DMS 273 (cell line): Measurements from ENCODE around the gene SGMS1.
"Not testable (repeated sequence)": the region's sequence is repeated elsewhere in the genome, so short reads cannot be mapped to it uniquely, and the experiment has no call there.

Experiments
- DNase-seq: peaks from one replicate; lab custom pipeline; 2025; ENCODE audit not compliant: unreplicated experiment; lab: John Stamatoyannopoulos, UW

SGMS1 gene

DNA sequence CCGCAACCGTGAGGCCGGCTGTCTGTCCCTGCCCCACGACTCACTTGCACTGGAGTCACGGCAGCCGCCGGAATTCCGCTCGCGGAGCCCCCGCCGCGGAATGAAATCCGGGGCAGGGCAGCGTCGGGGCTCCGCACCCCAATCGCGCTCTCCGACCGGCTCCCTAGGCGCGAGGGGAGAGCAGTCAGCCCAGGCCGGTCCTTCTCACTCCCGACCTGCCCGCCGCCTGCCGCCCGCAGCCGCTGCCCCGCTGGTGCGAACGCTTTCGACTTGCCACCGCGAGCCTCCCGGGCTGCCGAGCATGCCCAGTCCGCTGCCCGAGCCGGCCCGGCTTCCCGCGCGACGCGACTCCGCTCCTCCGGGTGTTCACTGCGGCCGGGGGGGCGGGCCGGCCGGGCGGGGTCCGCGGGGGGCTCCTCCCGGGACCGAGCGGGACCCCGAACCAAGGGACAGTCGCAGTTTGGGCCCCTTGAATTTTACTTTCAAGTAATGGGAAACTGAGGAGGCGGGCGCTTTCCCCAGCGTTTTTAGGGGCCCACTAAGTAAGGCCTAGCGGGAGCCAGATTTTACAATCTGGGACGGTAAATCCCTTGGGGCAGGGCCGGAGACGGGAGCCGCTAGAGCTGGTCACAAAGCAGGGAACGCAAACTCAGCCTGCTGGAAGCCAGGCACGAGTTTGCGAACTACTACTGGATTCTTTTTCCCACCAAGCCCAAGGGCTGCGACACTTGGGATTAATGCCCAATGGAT lies at the start of gene SGMS1:
Gene SGMS1, minus strand, starts transcription at position 294 of the 750 bp plus-strand sequence. CDS start 279,842 bp downstream, outside the sequence.
- DNase-seq: peak; percentile 92

DNA sequence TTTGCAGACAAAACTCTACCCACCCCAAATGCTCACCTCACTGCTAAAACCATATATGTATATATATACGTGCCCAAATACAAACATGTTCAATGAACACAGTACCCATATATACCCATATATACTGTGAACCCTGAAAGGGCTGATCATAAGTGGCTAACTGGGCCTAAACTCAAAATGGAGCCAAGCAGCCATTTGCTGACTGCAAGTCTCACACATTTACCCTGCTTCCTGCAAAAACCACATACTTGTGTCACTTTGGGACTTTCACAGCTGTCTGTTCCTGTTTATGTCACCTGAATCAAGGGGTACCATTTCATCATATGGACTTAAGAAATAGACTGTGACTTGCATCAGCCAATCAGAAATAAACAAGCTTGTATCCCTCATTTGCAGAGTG lies 48.4 kb upstream of the SGMS1 start:
- not testable (repeated sequence) for DNase-seq

DNA sequence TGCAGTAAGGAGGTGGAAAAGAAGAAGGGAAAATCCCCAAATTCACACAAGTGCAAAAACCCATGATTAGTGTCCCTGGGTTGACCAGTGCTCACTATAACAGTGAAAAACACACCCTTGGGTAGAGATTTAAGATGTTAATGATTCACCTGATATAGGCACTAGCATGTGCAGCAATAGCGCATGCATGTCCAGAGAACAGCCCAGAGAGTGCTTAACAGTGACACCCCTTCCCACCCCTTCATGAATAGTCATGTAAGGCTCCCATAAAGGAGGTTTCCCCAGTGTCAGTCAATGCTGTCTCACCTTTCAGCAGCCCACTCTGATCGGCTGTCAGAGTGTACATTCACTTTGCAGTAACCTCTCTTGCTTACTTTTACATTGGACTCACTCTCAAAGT lies 47.9 kb upstream of the SGMS1 start:
- DNase-seq: not testable (repeated sequence)

DNA sequence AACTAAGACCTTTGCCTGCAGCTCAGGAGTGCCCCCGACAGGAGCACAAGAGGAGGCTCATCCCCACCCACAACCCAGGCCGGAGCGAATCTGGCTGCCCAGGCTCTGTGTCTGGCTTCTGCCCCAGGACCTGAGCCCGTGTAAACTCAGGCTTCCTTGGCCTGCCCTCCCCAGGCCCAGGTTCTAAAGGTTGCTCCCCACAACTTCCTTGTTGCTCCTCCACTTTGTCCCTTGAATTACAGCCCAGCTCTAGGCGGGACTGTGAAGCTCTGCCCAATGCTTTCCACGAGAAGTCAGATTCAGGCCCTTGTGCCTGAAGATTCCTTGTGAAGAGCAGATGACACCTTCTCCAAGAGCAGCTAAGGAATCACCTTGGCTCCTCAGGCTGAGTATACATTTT lies 46.2 kb upstream of the SGMS1 start:
- DNase-seq: not testable (repeated sequence)

DNA sequence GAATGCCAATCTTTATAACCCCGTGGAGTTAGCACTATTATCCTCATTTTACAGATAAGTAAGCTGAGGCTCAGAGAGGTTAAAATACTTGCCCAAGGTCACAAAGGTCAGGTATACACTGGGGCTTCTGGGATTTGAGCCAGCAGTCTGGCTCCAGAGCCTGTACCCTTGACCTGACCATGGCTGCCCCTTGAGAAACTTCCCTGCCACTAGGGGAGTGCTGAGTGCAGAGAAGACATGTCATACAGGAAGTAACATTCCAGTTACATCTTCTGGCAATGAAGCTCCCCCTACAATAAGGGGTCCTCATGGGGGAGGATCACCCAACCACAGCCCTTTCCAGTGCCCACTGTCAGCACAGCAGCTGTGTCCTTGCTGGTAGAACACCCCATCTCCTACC lies 43.6 kb upstream of the SGMS1 start:
- not testable (repeated sequence) for DNase-seq

DNA sequence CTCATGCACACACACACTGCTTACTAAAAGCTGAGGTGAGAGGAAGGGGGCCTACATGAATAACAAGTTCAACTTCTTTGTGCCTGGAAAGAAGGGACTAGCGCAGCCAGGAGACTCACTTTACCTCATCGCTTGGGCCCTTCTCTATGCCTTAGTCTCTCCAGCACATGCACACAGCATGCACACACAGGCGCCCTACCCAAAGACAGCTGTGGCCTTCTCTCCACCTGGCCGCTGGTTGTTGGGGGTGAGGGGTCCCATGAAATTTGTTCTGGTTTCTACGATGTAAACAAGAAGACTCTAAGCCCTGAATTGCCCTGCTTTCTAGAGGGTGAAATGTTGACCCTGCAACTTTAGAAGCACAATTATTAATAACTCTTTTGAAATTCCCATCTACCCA lies 38.7 kb upstream of the SGMS1 start:
- not testable (repeated sequence) for DNase-seq

DNA sequence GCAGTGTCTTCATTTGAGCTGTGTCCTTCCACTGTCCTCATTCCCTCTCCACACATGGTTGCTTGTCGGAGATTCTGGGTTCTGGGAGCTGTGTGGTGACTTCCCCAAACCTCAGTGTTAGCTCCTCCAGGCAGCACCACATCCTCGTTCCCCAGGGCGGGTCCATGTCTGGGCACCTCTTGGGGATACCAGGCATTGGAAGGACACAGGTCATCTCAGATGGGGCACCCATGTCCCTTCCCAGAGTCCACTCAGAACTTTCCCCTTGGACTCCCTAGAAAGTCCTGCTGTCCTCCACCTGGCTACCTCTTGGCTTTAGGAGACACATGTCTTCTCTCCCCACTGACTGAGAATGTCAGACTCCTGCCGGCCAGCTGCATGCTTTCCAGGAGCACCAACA lies 37.8 kb upstream of the SGMS1 start:
- DNase-seq: not testable (repeated sequence)

DNA sequence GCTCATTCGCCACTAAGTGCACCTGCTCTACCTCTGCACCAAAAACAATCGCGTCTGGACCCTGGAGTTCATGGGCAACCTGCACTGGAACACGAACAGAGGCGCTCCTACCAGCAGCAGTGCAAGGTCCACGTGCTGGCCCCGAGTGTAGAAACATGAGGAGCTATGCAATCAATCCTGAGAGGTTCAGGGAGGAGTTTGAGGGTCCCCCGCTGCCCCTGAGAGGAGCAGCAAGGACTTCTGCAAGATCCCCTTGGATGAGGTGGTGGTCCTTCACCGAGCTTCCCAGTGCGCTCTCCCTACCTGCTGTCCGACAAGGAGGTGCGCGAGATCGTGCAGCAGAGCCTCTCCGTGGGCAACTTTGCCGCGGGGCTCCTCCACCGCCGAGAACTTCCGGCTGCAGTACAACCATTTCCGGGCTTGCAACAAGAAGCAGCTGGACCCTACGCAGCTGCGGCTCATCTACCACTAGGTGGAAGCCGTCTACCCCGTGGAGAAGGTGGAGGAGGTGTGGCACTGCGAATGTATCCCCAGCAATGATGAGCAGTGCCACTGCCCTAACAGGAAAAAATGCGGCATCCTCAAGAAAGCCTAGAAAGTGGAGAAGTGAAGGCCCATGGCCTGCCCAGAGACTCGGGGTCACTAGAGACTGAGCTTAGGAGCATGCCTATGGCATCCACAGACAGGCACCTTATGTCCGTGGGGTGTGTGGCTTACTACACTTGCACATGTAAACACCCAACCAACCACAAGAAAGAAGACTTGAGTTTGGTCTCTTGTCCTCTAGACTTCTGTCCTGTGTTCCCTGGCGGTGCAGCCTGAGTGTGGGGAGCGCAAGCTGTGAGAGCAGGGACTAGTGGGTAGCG lies 36.3 kb upstream of the SGMS1 start:
- DNase-seq: not testable (repeated sequence)

DNA sequence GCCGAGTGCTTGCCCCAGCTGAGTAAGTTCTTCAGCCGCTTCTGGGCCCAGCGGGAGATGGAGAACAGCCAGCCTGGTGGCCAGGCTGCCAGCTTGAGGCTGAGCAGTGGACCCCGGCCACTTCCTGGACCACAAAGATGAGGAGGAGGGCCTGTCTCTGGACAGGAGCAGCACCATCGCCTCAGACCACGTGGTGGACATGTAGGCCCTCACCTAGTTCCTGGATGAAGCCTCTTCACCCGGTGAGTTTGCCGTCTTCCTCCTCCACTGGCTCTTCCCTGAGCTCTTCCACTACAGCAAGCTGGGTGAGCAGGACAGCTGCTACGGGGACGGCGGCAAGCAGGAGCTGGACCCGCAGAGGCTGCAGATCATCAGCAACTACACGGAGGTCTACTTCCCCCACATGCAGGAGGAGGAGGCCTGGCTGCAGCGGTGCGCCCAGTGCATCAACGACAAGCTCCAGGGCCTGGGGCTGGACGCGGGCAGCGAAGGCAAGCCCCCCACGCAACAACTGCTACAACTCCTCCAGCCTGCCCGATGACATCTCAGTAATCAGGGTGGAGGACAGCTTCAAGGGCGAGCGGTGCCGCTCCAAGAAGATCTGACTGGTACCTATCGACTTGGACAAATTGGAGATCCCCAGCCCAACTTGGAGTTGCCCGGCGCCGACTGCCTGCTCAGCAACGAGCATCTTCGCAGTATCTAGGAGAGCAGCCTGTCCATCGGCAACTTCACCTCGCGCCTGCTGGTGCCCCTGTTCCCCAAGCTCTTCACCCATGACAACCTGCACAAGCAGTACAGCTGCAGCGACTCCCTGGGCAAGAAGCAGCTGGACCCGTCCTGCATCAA lies 35.5 kb upstream of the SGMS1 start:
- DNase-seq: not testable (repeated sequence)

DNA sequence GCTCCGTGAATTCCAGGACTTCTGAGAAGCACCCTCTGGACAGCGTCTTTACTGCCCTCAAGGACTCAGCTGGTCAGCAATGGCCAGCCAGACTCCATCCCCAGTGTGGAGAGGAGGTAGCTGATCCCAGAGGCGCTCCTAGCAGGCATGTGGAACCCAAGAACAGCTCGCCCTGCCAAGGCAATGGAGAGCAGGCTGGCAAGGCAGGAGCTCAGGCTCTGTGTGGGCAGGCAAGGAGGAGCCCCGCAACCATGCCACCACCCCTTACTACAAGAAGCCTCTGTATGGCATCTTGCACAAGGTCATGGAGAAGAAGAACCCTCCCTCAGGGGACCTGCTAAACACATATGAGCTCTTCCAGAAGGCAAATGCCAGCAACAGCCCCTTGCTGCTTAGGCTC lies 34.4 kb upstream of the SGMS1 start:
- DNase-seq: no peak

DNA sequence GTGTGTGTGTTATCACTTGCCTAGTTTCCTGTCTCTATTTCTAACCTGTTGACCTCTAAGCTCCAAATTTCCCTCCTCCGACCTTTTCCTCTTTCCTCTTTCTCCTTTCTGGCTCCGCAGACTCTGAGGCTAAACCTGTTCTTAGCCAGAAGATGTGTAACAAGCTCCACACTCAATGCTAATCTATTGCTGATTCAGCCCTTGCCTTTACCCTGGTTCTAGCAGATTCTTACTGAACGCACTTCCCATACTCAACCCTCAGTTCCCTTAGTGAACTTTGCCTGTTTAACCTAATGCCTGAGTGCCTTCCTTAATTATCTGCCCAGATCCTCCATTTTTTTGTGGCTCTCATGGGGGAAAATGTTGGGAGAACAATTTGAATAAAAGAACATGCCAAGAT lies 30.0 kb upstream of the SGMS1 start:
- DNase-seq: no peak

DNA sequence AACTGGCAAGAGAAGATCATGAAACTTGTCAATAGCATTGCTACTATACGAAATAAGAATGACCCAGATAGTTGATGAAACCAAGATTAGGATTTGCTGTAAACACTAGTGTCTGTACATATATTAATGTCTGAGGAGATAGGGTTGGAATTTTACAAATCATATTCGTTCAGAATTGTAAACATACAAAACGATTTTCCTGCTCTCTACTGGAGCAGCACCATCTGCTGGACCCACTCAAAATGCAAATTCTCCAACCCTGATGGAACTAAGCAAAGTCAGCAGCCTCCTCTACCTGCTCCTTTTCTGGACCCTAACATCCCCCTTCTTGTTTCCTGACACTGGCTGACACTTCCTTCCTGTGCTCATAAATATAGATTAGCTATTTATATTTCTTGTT lies 29.4 kb upstream of the SGMS1 start:
- peak; percentile 42 for DNase-seq

DNA sequence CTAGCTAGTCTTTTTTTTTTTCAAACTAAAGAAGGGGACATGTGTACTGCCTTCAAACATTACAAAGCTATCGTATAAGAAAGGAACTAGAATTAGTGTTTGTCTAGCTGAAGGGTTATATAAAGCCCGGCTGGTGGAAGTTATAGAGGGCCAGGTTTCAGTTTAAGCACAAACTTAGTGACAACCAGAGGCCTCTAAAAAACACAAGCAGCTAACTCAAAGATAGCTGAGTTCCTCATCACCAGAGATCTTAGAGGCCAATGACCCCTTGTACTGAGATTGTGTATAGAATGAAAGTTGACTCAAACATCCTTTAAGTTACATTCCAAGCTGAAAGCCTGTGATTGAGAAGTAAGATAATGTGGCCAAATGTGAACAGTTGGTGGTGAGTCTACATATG lies 28.1 kb upstream of the SGMS1 start:
- DNase-seq: no peak

DNA sequence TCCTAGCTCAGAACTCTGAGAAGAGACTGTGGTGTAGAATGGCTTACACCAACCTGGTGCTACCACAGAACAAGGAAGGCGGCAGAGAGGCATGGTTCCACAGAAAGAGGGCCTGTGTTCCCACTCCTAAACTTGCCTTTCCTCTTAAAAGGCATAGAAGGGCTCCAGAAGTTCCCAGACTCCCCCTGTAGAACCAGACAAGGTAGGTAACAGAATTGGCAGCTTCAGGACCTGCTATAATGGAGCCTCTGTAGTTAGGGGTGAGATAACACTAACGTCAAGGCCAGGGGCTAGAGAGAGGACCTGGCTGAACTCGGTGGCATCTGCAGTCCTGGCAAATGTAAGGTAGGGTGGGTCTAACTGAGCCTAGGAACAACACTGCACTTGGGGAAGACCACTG lies 26.7 kb upstream of the SGMS1 start:
- no peak for DNase-seq

DNA sequence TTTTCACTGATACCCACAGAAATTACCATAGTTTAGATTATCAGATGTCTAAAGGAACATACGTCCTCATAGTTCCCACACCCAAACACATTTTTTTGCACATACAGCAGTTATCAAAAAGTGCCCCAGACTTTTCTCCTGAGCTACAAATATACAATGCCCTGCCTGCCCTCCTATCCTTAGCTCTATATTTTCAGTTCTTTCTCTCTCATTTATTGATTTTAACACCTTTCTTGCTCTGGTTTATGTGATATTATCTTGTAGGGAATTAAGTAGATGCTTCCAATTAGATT lies 25.1 kb upstream of the SGMS1 start:
- no peak for DNase-seq

DNA sequence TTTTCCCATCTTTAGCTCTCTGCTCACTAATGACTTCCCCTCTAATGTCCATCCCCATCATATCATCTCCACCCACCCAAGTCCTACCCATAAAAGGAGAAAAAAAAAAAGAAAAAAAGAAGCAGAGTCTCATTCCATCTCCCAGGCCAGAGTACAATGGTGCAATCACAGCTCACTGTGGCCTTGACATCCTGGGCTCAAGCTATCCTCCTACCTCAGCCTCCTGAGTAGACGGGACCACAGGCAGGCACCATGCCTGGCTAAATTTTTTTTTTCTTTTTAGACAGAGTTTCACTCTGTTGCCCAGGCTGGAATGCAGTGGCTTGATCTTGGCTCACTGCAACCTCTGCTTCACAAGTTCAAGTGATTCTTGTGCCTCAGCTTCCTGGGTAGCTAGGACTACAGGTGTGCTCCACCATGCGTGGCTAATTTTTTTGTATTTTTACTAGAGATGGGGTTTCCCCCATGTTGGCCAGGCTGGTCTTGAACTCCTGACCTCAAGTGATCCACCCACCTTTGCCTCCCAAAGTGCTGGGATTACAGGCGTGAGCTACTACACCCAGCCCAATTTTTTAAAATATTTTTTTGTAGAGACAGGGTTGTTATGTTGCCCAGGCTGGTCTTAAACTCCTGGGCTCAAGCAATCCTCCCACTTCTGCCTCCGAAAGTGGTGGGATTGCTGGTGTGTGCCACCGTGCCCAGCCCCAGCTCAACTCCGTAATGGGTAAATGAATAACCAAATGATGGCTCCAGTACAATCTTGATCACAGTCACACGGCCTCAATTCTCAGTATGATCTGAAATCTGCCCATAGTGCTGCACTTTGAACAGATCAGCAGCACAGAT lies 24.6 kb upstream of the SGMS1 start:
- no peak for DNase-seq

DNA sequence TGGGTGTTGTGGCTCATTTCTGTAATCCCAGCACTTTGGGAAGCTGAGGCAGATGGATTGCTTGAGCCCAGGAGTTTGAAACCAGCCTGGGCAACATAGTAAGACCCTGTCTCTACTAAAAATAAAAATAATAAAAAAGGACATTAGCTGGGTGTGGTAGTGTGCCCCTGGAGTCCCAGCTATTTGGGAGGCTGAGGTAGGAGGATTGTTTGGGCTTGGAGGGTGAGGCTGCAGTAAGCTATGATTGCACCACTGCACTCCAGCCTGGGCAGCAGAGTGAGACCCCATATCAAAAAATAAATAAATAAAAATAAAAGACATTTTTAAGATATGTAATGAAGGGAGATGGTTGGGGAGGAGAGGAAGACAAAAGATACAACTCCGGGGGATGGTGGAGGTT lies 23.6 kb upstream of the SGMS1 start:
- DNase-seq: not testable (repeated sequence)

DNA sequence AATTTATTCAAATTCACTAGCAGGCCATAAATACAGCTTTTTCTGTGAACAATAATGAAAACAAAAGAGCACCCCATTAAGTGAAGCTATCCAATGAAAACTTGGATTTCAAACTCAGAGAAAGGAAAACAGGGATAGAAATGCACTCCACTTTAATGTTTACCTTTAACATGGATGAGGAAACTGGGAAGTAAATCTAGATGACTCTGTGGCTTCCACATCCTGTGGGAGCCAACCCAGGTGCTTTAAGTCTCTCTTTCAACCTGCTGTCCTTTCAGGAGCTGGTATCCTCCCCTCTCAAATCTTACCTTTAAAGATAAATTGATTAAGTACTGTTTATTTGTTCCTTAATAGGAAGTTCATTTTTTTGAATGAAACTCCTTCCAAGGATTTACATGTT lies 21.5 kb upstream of the SGMS1 start:
- DNase-seq: no peak

DNA sequence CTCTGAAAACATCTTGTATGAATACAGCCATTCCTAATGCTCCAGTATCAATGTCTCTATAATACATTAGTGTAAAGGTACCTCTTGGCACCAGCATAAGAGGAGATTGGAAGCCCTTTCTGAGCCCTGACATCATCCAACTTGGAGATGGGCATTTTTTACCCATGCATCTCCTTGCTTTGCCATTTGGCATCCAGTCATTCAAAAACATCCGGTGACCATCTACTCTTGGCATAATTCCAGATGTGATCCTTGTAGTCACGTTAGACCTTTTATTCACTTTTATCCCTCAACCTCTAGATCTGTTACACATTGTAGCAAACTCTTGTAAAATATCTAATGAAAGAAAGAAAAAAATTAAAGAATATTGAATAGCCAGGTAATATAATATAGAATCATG lies 17.9 kb upstream of the SGMS1 start:
- DNase-seq: no peak

DNA sequence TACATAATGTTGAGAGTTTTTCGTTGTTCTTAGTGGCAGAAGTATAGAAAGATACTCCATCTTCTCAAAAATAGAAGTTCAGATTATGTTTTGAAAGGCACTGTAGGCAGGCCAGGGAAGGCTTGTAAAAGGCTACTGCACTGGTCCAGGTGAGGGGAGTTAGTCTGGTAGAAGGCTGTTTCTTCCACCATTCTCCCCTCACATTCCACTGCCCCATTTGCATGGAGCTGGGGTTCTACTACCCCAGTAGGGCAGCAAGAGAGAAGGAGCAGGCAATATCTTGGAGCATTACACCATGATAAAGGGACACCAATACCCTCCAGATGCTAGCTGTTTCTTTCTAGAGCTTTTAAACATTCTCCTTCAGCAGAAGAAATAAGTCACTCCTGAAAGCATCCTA lies 16.5 kb upstream of the SGMS1 start:
- no peak for DNase-seq
